Activated T-helper 17 cell treated with anti-CD3 and anti-CD28 coated beads, Interleukin-2, amount 50 U/mL, for 72 hours (primary cell): Measurements from ENCODE around the gene SECISBP2. TPM values are rescaled to one million over a fixed set of nuclear protein-coding genes. Genes with fewer than 3 reads are reported as not detected.

Experiments
- ATAC-seq: fragments of 150-1000 bp; cut with Tn5 transposase; replicated peaks from 2 replicates; pipeline ENCODE4 v1.10.0; 2021; ENCODE audit warnings: mild to moderate bottlenecking, moderate library complexity
- H3K27ac Mint-ChIP-seq: one replicate; pipeline ENCODE4 v1.8.0; 2022; ENCODE audit warnings: mixed read lengths
- H3K27me3 Mint-ChIP-seq: one replicate; pipeline ENCODE4 v1.8.0; 2022; ENCODE audit warnings: mixed read lengths
- H3K36me3 Mint-ChIP-seq: one replicate; pipeline ENCODE4 v1.8.0; 2022; ENCODE audit warnings: low read depth, mild to moderate bottlenecking, mixed read lengths
- H3K4me1 Mint-ChIP-seq: one replicate; pipeline ENCODE4 v1.8.0; 2022; ENCODE audit warnings: mixed read lengths
- H3K4me3 Mint-ChIP-seq: one replicate; pipeline ENCODE4 v1.8.0; 2022; ENCODE audit warnings: mild to moderate bottlenecking, mixed read lengths
- H3K9me3 Mint-ChIP-seq: one replicate; pipeline ENCODE4 v1.8.0; 2022; ENCODE audit warnings: mixed read lengths
- total RNA-seq, 2 donors: library from RNA; stranded (reverse); gene quantifications; one replicate each; pipeline ENCODE4 v1.2.3, GENCODE V29; 2022

The SECISBP2 gene
- total RNA-seq, 2 donors from 2014 or later, result 33.1 to 40.1 TPM

GRCh38 chr9:89395931-89396710 is 77.8 kb downstream of the SECISBP2 start:
- H3K36me3 Mint-ChIP-seq, result peaks cover 100% of the 10 kb centered on the region
- H3K27me3 Mint-ChIP-seq, result no peaks in the 10 kb centered on the region
- no peaks in the 10 kb centered on the region for H3K9me3 Mint-ChIP-seq
- H3K27ac Mint-ChIP-seq, result no peak overlapping the region
- ATAC-seq, result no peak
- H3K4me1 Mint-ChIP-seq, result peaks cover 14% of the 10 kb centered on the region
- no peak overlapping the region for H3K4me3 Mint-ChIP-seq

GRCh38 chr9:89397471-89397870 is 79.2 kb downstream of the SECISBP2 start:
- H3K36me3 Mint-ChIP-seq, result peaks cover 100% of the 10 kb centered on the region
- H3K27ac Mint-ChIP-seq, result peak overlapping the region; percentile 63

DNA sequence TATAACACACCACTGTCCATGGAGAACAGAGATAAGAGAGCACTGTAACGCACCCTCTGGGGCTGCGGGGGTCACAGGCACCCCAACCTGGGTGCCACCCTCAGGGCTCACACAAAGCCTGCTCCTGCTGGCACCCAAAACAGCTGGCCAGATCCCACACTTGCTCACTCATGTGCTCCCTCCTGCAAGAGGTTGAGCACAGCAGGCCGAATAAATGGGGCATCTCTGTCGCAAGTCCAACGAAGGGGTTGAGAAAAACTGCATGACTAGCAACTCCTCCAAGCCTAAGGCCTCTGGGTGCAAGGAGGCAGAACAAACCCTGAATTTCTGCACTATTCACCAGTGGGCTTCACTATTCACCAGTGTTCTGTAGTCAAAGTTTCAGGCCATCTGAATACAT is 80.3 kb downstream of the SECISBP2 start:
- Mint-ChIP-seq H3K4me1 (peaks cover 15% of the 10 kb centered on the region), H3K4me3 (no peak overlapping the region), H3K36me3 (peaks cover 100% of the 10 kb centered on the region), H3K9me3 (no peaks in the 10 kb centered on the region), H3K27ac (peak overlapping the region; percentile 63), H3K27me3 (no peaks in the 10 kb centered on the region)
- no peak for ATAC-seq

More at GRCh38 chr9:89397471-89397870, 79.2 kb downstream of the SECISBP2 start:
- H3K9me3 Mint-ChIP-seq, result no peaks in the 10 kb centered on the region
- H3K4me1 Mint-ChIP-seq, result peaks cover 16% of the 10 kb centered on the region
- no peaks in the 10 kb centered on the region for H3K27me3 Mint-ChIP-seq
- no peak overlapping the region for H3K4me3 Mint-ChIP-seq
- no peak for ATAC-seq

DNA sequence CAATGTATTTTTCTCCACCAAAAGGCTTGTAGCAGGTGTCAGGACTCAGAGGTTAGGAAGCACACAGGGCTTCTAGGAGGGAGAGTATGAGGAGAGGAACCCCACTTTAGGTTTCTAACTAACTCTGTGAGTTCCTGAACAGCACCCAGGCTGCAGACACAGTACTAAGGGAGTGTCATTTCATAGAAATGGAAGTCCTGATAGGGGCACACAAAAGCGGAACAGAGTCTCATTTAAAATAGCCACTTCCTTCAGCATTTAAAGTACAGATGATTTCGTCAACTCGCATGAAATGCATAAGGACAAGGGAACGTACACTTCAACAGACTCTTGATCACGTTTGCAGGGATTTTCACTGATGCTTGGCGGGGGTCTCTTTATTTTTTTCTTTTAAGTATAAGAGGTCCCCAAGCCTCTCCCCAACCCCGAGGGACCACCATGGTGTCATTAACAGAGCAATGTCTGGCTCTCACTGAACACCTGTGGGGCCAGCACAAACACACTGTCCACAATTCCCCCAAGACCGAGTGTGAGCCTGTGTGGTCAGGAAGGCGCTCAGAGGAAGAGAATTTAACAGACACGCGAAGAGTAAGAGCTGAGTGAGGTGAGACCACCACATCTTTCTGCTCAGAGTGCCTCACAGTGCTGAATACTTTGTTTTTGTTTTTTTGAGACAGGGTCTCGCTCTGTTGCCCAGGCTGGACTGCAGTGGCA is 82.3 kb downstream of the SECISBP2 start:
- ATAC-seq, result no peak
- no peaks in the 10 kb centered on the region for H3K9me3 Mint-ChIP-seq
- peaks cover 10% of the 10 kb centered on the region for H3K4me1 Mint-ChIP-seq
- H3K36me3 Mint-ChIP-seq, result peaks cover 100% of the 10 kb centered on the region
- H3K27ac Mint-ChIP-seq, result peak overlapping the region; percentile 77
- no peak overlapping the region for H3K4me3 Mint-ChIP-seq
- no peaks in the 10 kb centered on the region for H3K27me3 Mint-ChIP-seq

DNA sequence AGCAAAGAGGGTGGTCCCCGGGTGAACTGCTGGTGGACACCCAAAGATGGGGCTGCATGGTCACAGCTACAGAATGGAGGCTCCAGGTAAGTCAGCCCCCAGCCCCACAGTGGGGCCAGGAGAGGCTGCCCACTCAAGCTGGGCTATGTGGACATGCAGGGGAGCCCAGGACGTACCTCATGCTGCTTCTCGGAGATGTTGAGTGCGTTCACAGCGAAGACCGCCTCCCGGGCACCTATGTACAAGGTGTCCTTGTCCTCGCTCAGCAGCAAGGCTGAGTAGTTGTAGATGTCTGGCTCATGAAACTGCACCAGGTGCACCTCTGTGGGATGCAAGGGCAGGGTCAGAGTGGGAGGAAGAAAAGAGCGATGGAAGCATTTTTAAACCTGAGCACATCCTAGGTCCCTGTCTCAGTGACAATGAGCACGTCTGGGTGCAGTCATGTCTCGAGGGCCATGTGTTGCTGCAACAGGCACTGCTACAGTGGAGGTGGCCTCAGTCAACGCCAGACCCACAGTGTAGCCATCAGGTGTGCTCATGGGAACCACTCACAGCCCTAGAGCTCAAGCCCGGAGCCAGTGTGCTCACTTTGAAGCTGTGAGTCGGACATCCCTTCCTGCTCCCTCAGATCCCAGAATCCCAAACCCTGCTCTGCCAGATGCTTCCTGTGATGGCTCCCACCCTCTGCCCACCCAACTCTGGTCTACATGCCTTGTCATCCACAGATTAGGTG is 84.6 kb downstream of the SECISBP2 start:
- Mint-ChIP-seq H3K27me3 (no peaks in the 10 kb centered on the region), H3K36me3 (peaks cover 100% of the 10 kb centered on the region), H3K4me1 (peaks cover 30% of the 10 kb centered on the region), H3K9me3 (no peaks in the 10 kb centered on the region), H3K27ac (peak overlapping the region; percentile 34), H3K4me3 (no peak overlapping the region)
- no peak for ATAC-seq

DNA sequence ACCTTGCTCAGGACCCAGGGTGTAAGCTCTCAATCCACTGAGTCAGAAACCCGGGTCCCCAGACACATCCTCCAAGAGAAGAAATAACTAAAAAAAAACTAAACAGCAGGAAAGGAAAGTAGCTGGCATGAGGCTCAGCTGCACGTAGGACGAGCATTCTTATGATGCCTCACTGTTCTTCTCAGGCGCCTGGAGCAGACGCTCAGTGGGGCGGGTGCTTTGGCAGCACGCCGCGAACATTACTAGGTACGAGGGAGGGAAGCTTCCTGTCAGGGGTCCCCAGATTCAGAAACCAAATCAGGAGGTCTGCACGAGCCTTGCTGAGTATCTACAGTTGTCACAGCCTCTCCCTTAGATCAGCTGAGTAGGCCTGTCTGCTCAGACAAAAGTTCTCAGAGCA is 85.8 kb downstream of the SECISBP2 start:
- H3K4me3 Mint-ChIP-seq, result no peak overlapping the region
- peak overlapping the region; percentile 73 for H3K27ac Mint-ChIP-seq
- H3K4me1 Mint-ChIP-seq, result peaks cover 39% of the 10 kb centered on the region
- H3K9me3 Mint-ChIP-seq, result no peaks in the 10 kb centered on the region
- no peaks in the 10 kb centered on the region for H3K27me3 Mint-ChIP-seq
- ATAC-seq, result no peak
- H3K36me3 Mint-ChIP-seq, result peaks cover 100% of the 10 kb centered on the region

GRCh38 chr9:89405826-89406225 is 87.5 kb downstream of the SECISBP2 start:
- no peak for ATAC-seq
- Mint-ChIP-seq H3K4me3 (peak overlapping the region; percentile 30), H3K27me3 (no peaks in the 10 kb centered on the region), H3K9me3 (no peaks in the 10 kb centered on the region), H3K4me1 (peaks cover 44% of the 10 kb centered on the region), H3K36me3 (peaks cover 99% of the 10 kb centered on the region), H3K27ac (peak overlapping the region; percentile 90)

GRCh38 chr9:89407070-89407469 is 88.8 kb downstream of the SECISBP2 start:
- Mint-ChIP-seq H3K4me1 (peaks cover 49% of the 10 kb centered on the region), H3K27me3 (no peaks in the 10 kb centered on the region)
- ATAC-seq, result no peak

DNA sequence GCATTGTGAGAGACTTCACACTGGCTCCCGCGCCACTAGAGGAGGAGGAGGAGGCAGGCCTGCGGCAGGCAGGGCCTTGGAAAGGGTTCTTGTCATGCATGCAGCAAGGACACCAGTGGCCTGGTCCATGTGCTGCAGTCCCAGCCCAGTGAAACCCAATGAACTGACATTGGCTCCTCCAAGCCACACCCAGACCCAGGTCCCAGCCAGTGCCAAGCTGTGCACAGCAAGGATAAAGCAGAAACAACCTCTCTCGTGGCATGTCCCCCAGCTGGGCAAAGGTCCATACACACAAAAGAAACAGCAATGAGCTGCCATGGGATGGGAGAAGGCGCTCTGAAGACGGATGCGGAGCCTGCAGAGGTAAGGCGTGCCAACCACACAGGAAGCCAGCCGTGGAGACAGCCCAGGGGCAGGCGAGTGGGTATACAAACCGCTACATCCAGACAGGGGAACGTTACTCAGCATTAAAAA is 90.4 kb downstream of the SECISBP2 start:
- H3K27me3 Mint-ChIP-seq, result no peaks in the 10 kb centered on the region
- H3K36me3 Mint-ChIP-seq, result peaks cover 99% of the 10 kb centered on the region
- peak overlapping the region; percentile 76 for H3K4me3 Mint-ChIP-seq
- H3K27ac Mint-ChIP-seq, result peak overlapping the region; percentile 90
- no peaks in the 10 kb centered on the region for H3K9me3 Mint-ChIP-seq
- H3K4me1 Mint-ChIP-seq, result peaks cover 59% of the 10 kb centered on the region
- ATAC-seq, result peak; percentile 39

More at GRCh38 chr9:89407070-89407469, 88.8 kb downstream of the SECISBP2 start:
- Mint-ChIP-seq H3K9me3 (no peaks in the 10 kb centered on the region), H3K4me3 (peak overlapping the region; percentile 30), H3K36me3 (peaks cover 99% of the 10 kb centered on the region), H3K27ac (peak overlapping the region; percentile 90)

Other genes with a start within 250 kb of the SECISBP2 start
- gene SHC3, start 139.7 kb upstream of the SECISBP2 start, total RNA-seq, result not detected
- 100 to 1,000 TPM; 179 to 230 TPM for gene CKS2, start 7.3 kb upstream of the SECISBP2 start, total RNA-seq
- gene SEMA4D, start 179.6 kb downstream of the SECISBP2 start, total RNA-seq, result 100 to 1,000 TPM; 167 to 263 TPM